HG03135 (cell line): ENCODE data around the gene EBLN1.
A peak's percentile ranks its signal among the peaks of the same experiment; 100 is the strongest.
"Not testable (repeated sequence)": the region's sequence is repeated elsewhere in the genome, so short reads cannot be mapped to it uniquely, and the experiment has no call there.

Source experiments
- ATAC-seq: cut with Tn5 transposase; IDR thresholded peaks from one replicate; pipeline ENCODE4 v1.9.1; 2021; ENCODE audit warnings: mild to moderate bottlenecking, moderate library complexity; ENCODE audit not compliant: unreplicated experiment

The EBLN1 gene

DNA sequence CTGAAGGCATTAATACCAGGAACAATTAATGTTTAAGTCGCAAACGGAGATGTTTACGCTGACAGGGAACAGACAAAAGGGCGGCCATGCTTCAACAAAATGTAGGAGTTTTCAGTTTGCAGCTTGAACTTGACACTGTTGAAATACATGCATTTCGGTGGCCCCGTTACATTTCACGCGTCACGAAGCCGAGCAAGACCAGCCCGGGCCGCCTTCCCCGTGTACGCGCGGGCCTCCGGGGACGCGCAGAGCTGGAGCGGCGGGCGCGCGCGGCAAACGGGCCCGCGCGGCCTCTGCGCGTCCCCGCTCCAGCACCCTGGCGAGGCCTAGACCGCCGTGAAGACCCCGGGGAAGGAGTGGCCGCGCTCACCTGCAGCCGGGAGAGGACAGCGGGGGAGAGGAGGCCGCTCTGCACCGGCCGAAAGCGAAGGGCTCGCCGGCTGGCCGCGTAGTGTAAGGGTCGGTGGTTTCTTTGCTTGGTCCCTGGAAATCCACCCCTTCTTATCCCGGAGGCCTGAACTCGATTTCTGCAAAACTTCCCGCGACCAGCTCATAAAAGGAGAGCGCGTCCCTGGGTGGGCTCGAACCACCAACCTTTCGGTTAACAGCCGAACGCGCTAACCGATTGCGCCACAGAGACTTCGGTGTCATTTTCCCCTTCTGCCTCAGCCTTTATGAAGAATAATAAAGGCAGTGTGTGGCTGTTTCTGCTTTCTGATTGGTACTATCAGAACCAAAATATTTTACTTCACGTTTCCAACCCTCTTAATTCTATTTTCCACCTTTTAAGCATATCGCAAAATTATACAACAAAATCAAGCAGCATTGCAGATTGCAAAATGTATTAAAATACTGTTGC lies 11.4 kb upstream of the EBLN1 start:
- ATAC-seq = peak; percentile 69

DNA sequence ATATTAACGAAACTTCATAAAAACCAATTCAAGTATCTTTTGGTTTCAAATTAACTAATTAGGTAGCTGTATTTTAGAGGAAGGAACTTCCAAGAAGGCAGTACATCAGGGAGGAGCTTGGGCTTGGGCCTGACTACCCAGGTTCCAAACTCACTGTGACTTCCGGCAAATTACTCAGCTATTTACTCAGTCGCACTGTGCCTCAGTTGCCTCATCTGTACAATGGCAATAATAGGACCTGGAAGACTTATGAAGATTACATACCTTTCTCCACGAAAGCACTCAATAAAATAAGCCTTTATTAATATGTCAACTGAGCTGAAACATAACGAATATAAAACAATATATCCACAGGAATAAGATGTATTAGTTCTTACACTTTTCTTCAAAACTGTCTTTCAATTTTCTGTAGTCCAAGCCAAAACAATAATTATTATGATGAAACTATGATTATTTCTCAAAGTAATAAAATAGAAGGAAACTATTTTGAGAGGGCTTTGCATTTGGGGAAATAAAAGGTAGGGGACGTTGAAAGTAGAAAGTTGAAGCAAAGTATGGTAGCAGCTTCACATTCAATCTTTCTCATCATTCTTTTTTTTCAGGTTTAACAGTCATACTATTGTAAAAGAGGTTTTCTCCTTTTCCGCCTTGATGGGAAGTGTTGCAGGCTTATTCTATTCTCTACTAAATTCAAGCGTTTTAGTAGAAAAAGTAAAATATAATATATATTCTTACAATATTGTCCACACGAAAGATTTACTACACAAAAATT lies 10.5 kb upstream of the EBLN1 start:
- no peak for ATAC-seq

DNA sequence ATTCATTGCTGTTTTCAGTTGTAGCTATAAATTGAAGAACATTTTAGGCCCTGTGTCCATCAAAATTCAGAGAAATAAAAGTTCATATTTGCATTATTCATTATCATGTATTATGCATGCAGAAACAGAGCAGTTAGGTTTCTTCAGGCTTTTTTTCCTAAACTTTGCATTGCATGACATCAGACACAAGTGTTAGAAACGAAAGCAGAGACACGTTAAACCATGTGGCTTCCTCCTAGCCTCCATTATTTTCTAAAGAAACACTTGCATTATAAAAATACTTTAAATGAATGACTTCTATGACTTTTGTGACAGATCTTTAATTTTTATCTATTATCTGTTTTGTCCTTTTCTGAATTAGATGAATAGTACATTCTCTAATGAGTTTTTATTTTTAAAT lies 8.8 kb upstream of the EBLN1 start:
- no peak for ATAC-seq

DNA sequence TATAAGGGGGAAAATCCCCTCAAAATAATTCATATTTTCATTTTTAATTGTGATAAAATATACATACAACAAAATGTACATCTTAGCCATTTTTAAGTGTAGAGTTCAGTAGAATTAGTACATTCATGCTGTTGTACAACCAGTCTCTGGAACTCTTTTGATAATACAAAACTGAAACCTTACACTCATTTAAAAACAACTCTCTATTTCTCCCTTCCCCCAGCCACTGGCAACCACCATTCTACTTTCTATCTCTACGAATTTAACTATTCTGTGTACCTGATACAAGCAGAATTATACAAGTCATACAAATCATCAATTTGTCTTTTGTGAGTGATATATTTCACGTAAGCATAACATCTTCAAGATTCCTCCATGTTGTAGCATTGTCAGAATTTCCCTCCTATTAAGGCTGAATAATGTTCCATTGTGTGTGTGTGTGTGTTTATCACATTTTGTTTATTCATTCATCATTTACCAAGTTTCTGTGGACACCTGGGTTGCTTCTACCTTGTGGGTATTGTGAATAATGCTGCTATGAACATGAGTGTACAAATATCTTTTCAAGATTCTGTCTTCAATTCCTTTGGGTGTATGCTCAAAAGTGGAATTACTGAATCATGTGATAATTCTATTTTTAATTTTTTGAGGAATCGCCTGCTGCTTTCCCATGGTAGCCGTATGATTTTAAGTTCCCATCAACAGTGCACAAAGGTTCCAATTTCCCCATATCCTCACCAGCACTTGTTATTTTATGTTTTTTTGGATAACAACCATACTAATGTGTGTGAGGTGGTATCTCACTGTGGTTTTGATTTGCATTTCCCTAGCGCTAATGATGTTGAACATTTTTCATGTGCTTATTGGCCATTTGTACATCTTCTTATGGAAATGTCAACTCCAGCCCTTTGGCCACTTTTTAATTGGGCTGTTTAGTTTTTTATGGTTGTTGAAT lies 4.7 kb upstream of the EBLN1 start:
- ATAC-seq = no peak

DNA sequence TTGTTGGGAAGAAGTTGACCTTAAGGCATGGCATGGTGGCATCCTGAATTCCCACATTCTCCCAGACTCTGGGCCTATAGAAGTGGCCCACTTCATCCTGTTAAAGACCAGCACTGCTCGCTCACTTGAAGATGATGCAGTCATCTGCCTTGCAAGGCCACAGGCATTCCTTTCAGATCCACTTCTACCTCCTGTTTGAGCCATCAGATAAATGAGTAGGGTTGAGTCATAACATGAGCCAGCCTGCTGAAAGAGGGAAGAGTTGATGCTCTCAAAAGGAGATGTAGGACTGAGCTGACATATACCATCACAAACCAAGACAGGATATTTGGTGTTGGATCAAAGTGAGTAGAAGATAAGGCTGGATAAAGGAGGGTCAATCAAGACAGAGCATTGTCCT lies 1.5 kb upstream of the EBLN1 start:
- ATAC-seq = no peak

DNA sequence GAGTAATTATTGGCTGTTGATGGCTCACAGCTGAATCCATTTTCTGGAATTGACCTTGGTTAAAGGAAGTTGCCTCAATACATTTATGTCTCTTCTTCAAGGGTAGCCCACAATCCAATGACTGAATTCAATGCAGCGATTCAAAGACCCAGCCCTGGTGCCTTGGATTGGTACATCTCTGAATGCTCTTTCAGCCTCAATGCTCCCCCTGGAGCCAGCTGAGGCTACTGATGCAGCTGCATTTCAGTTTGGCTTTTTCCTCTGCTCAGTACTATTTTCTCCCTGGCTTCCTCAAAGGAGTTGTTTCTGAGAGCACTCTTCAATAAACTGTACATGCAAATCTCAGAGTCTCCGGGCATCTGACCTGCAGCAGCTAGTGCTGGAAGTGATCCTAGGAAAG lies 633 bp upstream of the EBLN1 start:
- no peak for ATAC-seq

DNA sequence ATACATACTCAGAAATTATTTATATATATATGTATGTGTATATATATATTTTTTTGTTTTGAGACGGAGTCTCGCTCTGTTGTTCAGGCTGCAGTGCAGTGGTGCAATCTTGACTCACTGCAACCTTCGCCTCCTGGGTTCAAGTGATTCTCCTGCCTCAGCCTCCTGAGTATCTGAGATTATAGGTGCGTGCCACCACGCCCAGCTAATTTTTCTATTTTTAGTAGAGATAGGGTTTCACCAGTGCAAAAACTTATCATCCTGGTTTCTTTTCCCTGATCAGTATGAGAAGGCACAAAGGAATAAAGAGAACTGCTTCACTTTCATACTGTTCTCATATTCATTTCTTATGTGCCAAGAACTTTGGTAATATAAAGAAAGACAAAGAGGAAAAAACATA lies 731 bp downstream of the EBLN1 start:
- not testable (repeated sequence) for ATAC-seq

DNA sequence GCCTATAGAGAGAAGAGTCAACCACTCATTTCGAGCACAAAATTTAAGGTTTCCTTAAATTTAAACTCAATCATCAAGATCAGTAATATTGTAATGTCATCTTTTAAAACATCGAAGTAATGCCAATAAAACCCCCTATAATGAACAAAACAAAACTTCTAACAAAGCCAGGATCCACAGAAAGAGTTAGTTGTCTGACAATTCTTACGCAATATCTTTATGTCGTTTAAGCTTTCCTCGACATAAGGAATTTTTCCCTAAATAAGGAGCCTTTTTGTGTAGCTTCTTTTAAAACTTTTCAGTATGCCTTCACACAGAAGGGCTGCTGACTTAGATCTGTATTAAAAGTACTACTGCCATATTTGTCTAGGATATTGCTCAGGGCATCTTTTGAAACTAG lies 7.5 kb downstream of the EBLN1 start:
- no peak for ATAC-seq

DNA sequence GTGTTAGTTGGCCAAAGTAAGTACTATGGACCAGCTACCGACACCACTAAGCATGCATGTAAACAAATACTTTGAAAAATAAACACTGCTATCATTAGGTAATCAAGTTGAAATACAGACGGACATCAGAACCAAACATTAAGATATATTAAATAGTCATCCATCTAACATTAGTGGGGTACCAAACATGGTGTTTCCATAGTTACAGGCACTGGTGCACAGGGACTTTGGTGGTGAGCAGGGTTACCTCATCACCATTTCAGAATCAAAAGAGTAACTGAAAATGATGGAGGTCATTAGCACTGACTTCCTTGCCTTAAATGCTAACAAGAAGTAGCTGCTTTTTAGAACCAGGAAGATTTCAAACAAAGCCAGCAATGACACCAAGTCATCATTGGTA lies 23.9 kb downstream of the EBLN1 start:
- ATAC-seq = no peak

DNA sequence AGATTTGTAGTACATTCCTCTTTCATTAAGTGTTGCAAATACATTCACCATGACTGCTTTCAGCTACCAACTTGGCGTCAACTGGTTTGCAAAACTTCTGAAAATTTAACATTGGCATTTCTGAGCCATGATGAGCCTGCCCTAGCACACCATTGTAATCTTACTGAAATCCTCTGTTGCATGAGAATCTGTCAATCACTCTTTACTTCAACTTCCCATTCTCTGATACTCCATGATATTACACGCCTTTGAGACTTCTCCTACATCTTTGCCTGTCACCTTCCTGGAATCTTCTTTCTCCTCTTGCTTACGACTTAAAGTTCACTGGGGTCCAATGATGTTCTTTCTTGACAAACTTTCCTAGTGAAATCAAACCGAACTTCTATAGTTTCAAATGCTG lies 32.2 kb downstream of the EBLN1 start:
- no peak for ATAC-seq

DNA sequence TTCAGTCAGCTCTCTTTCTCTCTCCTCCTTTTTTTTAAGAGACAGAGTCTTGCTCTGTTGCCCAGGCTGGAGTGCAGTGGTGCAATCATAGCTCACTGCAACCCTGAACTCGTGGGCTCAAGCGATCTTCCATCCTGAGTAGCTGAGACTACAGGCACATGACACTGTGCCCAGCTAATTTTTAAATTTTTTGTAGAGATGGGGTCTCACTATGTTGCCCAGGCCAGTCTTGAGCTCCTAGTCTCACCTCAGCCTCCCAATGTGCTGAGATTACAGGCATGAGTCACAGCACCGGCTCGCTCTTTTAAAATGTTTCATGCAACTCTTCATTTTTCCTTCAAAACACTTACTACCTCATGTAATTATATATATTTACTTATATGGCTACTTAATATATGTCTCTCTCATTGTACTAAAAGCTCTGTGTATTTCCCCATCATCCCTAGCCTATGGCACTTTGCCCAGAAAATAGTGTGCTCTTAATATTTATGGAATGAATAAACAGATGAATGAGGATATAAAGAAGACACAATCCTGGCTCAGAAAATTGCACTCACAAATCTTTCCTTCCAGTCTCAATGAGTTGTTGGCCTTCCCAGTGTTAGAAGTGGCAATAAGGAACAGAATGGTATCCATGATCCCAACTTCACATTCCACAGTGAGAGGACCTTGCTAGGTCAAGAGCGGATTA lies 33.9 kb downstream of the EBLN1 start:
- ATAC-seq = no peak

DNA sequence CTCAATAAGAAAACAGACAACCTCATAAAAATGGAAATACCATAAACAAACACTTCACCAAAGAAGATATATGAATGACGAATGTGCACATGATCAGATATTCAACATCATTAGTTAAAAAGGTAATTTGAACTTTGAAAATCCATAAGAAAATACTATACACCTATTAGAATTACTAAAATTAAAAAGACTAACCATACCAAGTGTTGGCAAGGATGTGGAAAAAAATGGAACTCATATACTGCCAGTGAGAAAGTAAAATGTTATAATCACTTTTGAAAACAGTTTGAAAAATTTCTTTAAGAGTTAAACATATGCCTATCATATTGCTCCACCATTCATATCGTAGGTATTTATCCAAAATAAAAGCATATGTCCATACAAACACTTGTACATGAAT lies 37.1 kb downstream of the EBLN1 start:
- no peak for ATAC-seq

DNA sequence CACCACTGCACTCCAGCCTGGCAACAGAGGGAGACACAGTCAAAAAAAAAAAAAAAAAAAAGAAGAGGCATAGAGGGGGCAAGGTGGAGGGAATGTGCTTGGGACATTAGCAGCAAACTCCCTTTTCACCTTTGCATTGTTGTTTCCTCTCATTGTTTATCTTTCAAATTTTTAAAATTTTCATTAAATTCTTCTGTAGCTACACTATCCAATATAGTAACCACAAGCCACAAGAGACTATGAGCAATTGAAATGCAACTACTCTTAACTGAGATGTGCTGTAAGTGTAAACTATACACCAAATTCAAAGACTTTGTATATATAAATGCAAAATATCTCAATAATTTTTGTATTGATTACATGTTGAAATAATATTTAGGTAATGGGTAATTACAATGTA lies 43.4 kb downstream of the EBLN1 start:
- ATAC-seq = no peak

DNA sequence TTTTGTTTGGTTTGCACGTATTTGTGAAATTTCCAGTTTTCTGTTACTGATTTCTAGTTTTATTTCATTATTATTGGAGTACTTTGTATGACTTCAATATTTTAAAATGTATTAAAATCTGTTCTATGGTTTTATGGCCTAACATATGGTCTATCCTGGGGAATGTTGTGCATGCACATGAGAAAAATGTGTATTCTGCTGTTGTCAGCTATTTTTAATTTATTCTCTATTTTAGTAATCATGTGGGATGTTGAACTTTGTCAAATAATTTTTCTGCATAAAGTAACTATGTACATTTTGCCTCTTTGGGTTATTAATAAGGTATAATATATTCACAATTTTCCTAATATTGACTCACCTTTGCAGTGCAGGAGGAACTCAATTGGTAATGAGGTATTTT lies 46.7 kb downstream of the EBLN1 start:
- no peak for ATAC-seq

DNA sequence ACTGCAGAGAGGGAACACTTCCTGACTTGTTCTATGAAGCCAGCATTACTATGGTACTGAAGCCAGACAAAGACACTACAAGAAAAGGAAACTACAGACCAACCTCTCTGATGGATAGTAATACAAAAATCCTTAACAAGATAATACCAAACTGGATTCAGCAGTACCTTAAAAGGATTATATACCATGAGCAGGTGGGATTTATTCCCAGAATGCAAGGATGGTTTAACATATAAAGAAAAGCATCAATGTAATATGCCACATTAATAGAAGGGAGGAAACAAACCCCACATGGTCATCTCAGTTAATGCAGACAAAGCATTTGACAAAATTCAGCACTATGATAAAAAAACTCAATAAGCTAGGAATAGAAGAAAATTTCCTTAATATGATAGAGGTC lies 47.2 kb downstream of the EBLN1 start:
- no peak for ATAC-seq

DNA sequence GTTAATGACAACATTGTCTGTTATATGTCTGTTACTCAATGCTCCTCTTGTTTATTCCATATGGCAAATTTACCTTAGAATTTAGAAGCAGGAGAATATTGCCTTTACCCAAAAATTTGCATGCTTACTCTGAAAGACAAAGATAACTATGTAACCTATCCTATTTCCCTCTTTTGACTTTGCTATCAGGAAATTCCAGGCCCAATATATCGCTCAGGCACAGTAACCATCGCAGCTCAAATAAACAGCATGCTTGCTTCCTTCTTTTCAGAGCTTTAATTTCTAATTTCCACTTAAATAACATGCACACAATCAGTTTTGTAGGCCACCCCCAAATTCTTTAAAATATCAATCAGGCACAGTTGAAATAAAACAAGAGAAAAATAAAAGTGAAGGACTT lies 57.8 kb downstream of the EBLN1 start:
- ATAC-seq = no peak

DNA sequence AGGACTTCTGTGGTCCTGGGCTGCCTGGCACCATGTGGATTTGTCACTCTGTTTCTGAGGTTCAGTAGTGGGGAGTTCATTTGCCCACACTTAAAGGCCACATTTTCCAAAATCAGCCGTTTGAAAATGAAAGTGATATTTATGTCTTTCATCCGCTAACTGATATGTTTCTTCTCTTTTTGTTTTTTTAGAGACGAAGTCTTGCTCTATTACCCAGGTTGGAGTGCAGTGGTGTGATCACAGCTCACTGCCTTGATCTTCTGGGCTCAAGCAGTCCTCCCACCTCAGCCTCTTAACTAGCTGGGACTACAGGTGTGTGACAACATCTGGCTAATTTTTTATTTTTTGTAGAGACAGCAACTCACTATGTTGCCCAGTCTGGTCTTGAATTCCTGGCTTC lies 58.6 kb downstream of the EBLN1 start:
- no peak for ATAC-seq
